LNCaP clone FGC (cell line): ENCODE measurements around the gene HIC1.
A peak's percentile ranks its signal among the peaks of the same experiment; 100 is the strongest.

ENCODE experiments used
- DNase-seq: peaks from one replicate; pipeline ENCODE4 v3.0.0-alpha.2; 2011; ENCODE audit warnings: low read depth
- H3K4me3 ChIP-seq: 2 replicates; pipeline ENCODE4 v1.5.1; 2011; ENCODE audit warnings: mild to moderate bottlenecking, low read depth, low read length, control low read depth
- TF ChIP-seq, protein P1 (sequence below): IDR thresholded peaks from 2 replicates; pipeline ENCODE4 v1.5.1; 2012; ENCODE audit warnings: mild to moderate bottlenecking; ENCODE audit not compliant: control insufficient read depth, insufficient read depth; ENCODE audit errors: extremely low read depth

Gene HIC1

DNA sequence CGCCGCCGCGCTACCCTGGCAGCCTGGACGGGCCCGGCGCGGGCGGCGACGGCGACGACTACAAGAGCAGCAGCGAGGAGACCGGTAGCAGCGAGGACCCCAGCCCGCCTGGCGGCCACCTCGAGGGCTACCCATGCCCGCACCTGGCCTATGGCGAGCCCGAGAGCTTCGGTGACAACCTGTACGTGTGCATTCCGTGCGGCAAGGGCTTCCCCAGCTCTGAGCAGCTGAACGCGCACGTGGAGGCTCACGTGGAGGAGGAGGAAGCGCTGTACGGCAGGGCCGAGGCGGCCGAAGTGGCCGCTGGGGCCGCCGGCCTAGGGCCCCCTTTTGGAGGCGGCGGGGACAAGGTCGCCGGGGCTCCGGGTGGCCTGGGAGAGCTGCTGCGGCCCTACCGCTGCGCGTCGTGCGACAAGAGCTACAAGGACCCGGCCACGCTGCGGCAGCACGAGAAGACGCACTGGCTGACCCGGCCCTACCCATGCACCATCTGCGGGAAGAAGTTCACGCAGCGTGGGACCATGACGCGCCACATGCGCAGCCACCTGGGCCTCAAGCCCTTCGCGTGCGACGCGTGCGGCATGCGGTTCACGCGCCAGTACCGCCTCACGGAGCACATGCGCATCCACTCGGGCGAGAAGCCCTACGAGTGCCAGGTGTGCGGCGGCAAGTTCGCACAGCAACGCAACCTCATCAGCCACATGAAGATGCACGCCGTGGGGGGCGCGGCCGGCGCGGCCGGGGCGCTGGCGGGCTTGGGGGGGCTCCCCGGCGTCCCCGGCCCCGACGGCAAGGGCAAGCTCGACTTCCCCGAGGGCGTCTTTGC lies 3.1 kb downstream of the HIC1 start:
- TF ChIP-seq, protein P1, sequence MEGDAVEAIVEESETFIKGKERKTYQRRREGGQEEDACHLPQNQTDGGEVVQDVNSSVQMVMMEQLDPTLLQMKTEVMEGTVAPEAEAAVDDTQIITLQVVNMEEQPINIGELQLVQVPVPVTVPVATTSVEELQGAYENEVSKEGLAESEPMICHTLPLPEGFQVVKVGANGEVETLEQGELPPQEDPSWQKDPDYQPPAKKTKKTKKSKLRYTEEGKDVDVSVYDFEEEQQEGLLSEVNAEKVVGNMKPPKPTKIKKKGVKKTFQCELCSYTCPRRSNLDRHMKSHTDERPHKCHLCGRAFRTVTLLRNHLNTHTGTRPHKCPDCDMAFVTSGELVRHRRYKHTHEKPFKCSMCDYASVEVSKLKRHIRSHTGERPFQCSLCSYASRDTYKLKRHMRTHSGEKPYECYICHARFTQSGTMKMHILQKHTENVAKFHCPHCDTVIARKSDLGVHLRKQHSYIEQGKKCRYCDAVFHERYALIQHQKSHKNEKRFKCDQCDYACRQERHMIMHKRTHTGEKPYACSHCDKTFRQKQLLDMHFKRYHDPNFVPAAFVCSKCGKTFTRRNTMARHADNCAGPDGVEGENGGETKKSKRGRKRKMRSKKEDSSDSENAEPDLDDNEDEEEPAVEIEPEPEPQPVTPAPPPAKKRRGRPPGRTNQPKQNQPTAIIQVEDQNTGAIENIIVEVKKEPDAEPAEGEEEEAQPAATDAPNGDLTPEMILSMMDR = no peak
- DNase-seq = no peak
- no peak overlapping the region for H3K4me3 ChIP-seq

DNA sequence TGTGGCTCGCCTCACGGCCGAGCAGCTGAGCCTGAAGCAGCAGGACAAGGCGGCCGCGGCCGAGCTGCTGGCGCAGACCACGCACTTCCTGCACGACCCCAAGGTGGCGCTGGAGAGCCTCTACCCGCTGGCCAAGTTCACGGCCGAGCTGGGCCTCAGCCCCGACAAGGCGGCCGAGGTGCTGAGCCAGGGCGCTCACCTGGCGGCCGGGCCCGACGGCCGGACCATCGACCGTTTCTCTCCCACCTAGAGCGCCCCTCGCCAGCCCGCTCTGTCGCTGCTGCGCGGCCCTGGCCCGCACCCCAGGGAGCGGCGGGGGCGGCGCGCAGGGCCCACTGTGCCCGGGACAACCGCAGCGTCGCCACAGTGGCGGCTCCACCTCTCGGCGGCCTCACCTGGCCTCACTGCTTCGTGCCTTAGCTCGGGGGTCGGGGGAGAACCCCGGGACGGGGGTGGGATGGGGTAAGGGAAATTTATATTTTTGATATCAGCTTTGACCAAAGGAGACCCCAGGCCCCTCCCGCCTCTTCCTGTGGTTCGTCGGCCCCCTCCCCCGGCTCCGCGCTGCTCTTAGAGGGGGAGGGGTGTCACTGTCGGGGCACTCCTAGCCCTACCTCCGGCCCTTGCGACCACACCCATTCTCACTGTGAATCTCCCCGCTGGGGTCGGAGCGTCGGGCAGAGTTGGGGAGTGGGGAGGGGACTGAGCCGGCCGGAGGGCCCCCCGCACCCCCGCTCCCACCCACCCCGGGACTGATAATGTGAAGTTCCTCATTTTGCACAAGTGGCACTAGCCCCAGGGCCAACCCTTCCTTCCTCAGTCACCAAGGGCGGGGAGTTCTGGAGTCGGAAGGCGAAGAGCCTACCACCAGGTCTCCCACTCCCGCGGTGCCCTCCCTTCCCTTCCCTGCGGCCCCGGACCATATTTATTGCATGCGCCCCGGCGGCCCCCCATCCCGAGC lies 4.0 kb downstream of the HIC1 start:
- TF ChIP-seq, protein P1 = peak; percentile 88
- no peak overlapping the region for H3K4me3 ChIP-seq
- no peak for DNase-seq

GRCh38 chr17:2059547-2060384 lies 4.9 kb downstream of the HIC1 start:
- H3K4me3 ChIP-seq = no peak overlapping the region
- no peak for DNase-seq
- TF ChIP-seq, protein P1 = no peak

DNA sequence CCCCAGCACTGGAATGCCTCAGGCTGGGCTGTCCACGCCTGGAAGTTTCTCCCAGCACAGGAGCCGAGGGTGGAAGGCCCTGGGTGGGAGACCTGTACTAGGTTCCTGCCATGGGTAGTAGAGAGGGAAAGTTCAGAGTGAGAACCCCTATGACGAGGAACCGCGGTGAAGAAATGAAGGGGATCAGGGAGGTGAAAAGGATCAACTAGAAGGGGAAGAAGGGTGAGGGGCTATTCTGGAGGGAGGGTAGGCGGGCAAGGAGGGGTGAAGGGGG lies 5.4 kb downstream of the HIC1 start:
- no peak for DNase-seq
- TF ChIP-seq, protein P1 = no peak
- no peak overlapping the region for H3K4me3 ChIP-seq

DNA sequence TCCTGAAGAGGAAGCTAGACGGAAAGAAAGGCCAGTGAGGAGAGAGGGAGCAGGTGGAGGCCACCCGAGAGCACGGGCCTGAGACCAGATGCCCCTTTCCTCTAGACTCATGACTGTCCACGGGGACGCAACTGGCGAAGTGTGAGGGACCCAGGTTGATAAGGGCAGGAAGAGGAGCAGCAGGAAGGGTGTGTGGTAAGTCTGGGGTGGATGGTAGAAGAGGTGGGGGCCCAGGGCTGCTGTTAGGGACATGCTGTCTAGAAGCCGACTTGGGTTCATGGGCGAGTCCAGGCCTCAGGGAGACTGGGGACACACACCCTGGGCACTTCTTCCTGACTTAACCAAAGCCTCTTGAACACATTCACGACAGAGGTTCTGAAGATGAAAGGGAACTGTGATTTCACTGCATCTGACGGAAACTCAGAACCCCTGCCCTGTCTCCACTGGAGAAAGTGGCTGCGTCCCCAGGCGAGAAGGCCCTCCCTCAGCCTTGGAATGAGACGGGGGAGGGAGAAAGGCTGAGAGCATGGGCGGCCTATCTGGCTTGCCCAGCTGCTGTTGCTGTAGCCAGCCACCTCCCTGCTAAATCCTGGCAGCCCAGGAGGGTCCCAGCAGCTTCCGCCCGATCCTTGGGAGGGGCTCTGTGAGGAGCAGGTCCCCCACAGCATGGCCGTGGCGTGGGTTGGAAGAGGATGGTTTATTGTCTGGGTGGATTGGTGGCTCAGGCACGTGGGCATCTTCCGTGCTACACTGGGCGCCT lies 6.0 kb downstream of the HIC1 start:
- no peak overlapping the region for H3K4me3 ChIP-seq
- TF ChIP-seq, protein P1 = no peak
- no peak for DNase-seq

DNA sequence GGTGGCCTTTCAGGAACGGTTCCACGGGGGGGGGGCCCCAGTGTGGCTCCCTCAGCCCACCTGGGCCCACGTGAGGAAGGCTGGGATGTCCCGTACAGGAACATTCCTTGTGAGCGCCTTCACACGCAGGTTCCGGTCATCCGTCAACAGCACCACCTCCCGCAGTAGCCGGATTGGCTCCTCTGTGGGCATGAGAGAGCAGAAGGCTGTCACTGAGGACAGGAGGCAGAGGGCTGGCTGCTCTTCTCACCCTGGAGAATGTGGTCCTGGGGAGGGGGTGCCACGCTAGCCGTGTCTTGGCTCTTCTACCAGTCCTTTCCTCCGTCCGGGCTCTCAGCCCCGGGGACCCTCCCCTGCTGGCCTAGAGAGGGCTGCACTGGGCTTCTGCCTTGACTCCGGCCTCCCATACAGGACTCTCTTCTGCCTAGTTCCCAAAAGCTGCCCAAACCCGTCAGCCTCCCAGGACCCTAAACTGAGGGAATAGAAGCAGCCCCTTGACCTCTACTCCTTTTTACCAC lies 6.6 kb downstream of the HIC1 start:
- no peak for DNase-seq
- no peak overlapping the region for H3K4me3 ChIP-seq
- TF ChIP-seq, protein P1 = no peak
